AG04449 (cell line): ENCODE measurements around the gene PEAK1.

Experiments
- CTCF ChIA-PET: fragments of 350-600 bp; formaldehyde crosslinking; extraction: SDS; loops from one replicate; lab custom pipeline; 2021; ENCODE audit warnings: antibody characterized with exemption; lab: Yijun Ruan, JAX
- POLR2A ChIA-PET: fragments of 400-600, 350-600 bp; formaldehyde crosslinking; extraction: SDS; loops from one replicate; lab custom pipeline; 2020; ENCODE audit warnings: antibody characterized with exemption, inconsistent platforms; lab: Yijun Ruan, JAX
- DNase-seq: peaks from one replicate; pipeline ENCODE4 v3.0.0-alpha.2; 2010; ENCODE audit warnings: low read depth, low spot score
- H3K4me3 ChIP-seq: 2 replicates; pipeline ENCODE4 v1.5.1; 2011; ENCODE audit warnings: low read depth, mild to moderate bottlenecking, control low read depth, low read length
- TF ChIP-seq, protein P1 (sequence below): IDR thresholded peaks from one replicate; pipeline ENCODE4 v1.5.1; 2011; ENCODE audit warnings: mild to moderate bottlenecking, moderate library complexity, low read length, control low read depth, inconsistent platforms; ENCODE audit not compliant: insufficient read depth; ENCODE audit errors: missing control alignments

PEAK1 gene

DNA sequence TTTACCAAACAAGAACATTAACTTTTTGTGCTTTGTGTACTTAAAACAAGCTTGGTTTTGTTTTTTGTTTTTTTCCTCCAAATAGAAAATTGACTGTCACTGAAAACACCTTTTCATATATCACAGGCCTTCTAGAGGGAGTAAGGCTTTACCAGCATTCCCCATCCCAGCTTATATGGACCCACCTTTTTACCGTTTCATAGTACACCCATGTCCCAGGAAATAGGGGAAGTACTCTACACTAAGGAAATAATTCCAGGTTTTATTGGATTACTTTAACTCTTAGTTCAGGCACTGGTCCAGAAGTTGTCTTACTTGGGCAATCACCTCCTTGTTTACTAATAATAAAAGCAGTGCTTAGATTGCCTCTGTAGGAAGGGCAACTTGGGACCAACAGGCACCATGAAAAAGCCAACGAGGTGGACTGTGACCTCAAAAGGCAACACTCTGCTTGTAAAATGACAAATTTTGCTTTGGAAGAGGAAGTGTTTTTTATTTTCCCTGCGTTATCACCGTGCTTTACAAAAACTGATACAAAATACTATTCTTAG, 27.0 kb upstream of the PEAK1 start:
- no peak overlapping the region for H3K4me3 ChIP-seq
- TF ChIP-seq, protein P1, sequence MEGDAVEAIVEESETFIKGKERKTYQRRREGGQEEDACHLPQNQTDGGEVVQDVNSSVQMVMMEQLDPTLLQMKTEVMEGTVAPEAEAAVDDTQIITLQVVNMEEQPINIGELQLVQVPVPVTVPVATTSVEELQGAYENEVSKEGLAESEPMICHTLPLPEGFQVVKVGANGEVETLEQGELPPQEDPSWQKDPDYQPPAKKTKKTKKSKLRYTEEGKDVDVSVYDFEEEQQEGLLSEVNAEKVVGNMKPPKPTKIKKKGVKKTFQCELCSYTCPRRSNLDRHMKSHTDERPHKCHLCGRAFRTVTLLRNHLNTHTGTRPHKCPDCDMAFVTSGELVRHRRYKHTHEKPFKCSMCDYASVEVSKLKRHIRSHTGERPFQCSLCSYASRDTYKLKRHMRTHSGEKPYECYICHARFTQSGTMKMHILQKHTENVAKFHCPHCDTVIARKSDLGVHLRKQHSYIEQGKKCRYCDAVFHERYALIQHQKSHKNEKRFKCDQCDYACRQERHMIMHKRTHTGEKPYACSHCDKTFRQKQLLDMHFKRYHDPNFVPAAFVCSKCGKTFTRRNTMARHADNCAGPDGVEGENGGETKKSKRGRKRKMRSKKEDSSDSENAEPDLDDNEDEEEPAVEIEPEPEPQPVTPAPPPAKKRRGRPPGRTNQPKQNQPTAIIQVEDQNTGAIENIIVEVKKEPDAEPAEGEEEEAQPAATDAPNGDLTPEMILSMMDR: no peak
- POLR2A ChIA-PET: no interaction called here
- no peak for DNase-seq
- CTCF ChIA-PET: no interaction called here

DNA sequence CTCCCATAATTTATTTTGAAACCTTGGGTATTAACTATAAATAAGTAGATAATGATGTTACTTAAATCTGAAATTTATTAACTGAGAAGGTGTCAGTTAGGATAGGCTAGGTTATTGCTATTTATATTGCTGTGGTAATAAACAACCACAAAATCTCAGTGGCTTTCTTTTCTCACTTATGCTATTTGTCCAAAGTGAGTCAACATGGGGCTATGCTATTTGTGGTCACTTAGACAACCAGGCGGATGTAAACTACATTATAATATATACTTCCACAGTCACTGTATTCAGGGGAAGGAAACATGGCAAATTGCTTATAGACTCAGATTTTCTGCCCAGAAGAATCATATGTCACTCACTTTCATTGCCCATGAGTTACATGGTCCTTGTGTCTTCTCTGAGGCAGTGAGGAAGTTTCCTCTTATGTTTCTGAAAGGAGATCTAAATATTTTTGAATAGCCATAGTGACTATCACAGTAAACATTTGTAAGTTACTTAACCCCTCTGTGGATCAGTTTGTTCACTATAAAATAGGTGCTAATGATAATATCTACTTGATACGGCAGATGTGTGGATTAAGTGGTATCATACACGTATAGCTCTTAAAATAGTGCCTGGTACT, 20.6 kb upstream of the PEAK1 start:
- H3K4me3 ChIP-seq: no peak overlapping the region
- ChIA-PET POLR2A (no interaction called here), CTCF (interaction anchor here (1.0 to 1.5 kb wide), 3 partner anchors 37 to 103 kb away, joined by 3 read pairs; no protein-coding TSS in a partner anchor)

DNA sequence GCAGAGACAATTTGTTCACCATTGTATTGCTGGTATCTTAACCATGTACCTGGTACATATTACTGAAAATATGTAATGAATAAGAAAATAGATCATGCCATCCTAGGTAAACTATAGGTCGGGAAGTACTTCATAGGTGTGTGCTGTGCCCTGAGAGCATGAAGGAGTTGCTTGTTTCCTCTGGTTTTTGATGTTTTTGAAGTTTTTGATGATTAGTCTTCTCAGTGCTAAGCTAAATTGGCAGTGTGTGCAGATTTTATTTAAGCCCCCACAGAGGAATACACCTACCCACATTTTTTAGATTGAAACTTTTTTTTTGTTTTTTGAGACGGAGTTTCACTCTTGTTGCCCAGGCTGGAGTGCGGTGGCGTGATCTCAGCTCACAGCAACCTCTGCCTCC, 17.4 kb upstream of the PEAK1 start:
- no peak overlapping the region for H3K4me3 ChIP-seq
- CTCF ChIA-PET: no interaction called here
- POLR2A ChIA-PET: no interaction called here
- DNase-seq: no peak
- TF ChIP-seq, protein P1: no peak

More for the DNA sequence above, 20.6 kb upstream of the PEAK1 start:
- DNase-seq: no peak
- TF ChIP-seq, protein P1: no peak

DNA sequence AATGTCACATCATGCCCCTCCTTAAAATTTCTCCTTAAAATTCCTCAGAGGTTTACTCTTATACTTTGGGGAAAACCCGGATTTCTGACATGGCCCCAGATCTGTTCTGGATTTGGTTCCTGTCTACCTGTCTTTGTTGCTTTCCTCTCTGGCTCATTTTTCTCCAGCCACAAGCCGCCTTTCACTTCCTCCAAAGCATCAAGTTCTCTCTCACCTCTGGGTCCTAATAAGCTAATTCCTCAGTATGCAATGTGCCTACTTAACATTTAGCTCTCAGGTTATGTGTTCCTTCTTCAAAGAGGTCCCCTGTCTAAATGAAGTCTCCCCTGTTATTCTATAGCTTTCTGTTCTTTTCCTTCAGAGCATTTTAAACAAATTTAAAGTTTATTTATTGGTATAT, 16.9 kb upstream of the PEAK1 start:
- POLR2A ChIA-PET: no interaction called here
- H3K4me3 ChIP-seq: no peak overlapping the region
- no peak for DNase-seq
- TF ChIP-seq, protein P1: no peak
- CTCF ChIA-PET: no interaction called here

DNA sequence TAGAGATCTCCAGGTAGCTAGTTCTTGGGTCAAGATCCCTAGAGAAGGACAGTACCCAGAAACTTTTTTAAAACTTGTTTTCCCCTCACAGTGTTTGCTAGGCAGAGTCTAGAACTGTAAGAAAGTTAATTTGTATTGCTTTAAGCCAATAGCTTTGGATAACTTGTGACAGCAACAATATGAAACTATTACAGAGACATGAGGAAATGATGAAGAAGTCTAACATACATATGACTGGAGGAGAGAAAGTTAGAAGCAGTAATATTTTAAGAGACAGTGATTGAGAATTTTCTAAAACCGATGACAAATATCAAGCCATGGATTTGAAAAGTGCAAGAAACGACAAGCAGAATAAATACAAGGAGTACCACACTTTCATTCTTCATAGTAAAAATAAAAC, 10.7 kb upstream of the PEAK1 start:
- POLR2A ChIA-PET: no interaction called here
- TF ChIP-seq, protein P1: no peak

DNA sequence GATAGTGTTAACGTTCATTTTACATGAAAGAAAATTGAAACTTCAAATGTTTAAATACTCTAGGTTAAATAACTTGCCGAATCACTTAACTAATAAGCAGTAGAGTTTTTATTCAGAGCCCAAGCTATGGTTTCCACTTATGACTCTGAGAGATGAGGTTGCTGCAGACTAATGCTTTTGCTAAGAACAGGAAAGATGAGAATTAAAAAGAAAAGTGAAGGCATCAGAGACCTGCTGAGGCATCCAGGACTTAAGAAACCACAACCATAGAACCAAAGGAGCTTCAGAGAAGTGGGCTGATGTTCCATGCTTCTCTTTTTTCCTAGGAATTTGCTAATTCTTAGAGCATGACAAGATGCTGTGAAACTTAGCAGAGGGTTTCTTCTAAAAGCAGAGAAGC, 10.3 kb upstream of the PEAK1 start:
- ChIA-PET POLR2A (no interaction called here), CTCF (no interaction called here)
- DNase-seq: no peak
- H3K4me3 ChIP-seq: no peak overlapping the region
- TF ChIP-seq, protein P1: no peak

More for the DNA sequence above, 10.7 kb upstream of the PEAK1 start:
- no peak overlapping the region for H3K4me3 ChIP-seq
- DNase-seq: no peak
- CTCF ChIA-PET: no interaction called here
